ENCODE measurements around the gene EML2. TPM values are rescaled to one million over a fixed set of nuclear protein-coding genes. Genes with fewer than 3 reads are reported as not detected.

EML2 gene
- total RNA-seq, 1 donor from 2014 or later = 15.0 TPM

DNA sequence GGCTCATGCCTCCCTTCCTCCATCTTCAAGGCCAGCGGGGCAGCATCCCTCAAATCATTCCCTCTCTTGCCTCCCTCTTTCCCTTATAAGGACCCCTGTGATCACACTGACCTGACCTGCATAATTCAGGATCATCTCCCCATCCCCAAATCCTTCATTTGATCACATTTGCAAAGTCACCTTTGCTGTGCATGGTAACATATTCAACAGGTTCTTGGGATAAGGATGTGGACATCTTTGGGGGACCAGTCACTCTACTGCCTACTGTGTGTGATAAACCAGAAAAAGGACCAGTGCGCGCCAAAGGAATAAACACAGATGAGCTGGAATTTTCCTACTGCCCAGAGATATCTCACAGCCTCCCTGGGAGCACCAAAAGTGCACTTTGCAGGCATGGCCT, 62.5 kb downstream of the EML2 start:
- TF ChIP-seq, protein P1, sequence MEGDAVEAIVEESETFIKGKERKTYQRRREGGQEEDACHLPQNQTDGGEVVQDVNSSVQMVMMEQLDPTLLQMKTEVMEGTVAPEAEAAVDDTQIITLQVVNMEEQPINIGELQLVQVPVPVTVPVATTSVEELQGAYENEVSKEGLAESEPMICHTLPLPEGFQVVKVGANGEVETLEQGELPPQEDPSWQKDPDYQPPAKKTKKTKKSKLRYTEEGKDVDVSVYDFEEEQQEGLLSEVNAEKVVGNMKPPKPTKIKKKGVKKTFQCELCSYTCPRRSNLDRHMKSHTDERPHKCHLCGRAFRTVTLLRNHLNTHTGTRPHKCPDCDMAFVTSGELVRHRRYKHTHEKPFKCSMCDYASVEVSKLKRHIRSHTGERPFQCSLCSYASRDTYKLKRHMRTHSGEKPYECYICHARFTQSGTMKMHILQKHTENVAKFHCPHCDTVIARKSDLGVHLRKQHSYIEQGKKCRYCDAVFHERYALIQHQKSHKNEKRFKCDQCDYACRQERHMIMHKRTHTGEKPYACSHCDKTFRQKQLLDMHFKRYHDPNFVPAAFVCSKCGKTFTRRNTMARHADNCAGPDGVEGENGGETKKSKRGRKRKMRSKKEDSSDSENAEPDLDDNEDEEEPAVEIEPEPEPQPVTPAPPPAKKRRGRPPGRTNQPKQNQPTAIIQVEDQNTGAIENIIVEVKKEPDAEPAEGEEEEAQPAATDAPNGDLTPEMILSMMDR (conservative IDR thresholded peaks at IDR 0.05) = no peak
- Mint-ChIP-seq H3K36me3 (ENCODE audit: low read depth) (no peaks in the 10 kb centered on the region), H3K27me3 (ENCODE audit: low read depth) (no peaks in the 10 kb centered on the region), H3K4me1 (peaks cover 9% of the 10 kb centered on the region), H3K27ac (ENCODE audit: unreplicated experiment) (no peak overlapping the region), H3K4me3 (no peak overlapping the region), H3K9me3 (no peaks in the 10 kb centered on the region)
- no peak for DNase-seq (ENCODE audit: low read depth, low spot score)

DNA sequence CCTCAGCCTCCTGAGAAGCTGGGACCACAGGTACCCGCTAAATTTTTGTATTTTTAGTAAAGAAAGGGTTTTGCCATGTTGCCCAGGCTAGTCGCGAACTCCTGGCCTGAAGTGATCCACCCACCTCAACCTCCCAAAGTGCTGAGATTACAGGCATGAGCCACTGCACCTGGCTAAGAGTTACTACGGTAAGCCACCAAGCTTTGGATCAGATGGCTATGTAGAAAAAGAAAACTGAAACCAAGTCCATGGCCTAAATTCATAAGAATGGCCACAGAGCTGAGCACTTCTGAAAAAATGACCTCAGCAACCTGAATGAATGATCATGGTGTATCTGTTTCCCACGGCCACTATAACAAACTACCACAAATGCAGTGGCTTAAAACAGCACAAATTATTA, 64.0 kb downstream of the EML2 start:
- H3K9me3 Mint-ChIP-seq = no peaks in the 10 kb centered on the region
- TF ChIP-seq, protein P1 (conservative IDR thresholded peaks at IDR 0.05) = no peak
- H3K27me3 Mint-ChIP-seq (ENCODE audit: low read depth) = no peaks in the 10 kb centered on the region
- no peaks in the 10 kb centered on the region for H3K4me1 Mint-ChIP-seq
- no peak for DNase-seq (ENCODE audit: low read depth, low spot score)
- H3K27ac Mint-ChIP-seq (ENCODE audit: unreplicated experiment) = no peak overlapping the region
- H3K36me3 Mint-ChIP-seq (ENCODE audit: low read depth) = no peaks in the 10 kb centered on the region
- no peak overlapping the region for H3K4me3 Mint-ChIP-seq

DNA sequence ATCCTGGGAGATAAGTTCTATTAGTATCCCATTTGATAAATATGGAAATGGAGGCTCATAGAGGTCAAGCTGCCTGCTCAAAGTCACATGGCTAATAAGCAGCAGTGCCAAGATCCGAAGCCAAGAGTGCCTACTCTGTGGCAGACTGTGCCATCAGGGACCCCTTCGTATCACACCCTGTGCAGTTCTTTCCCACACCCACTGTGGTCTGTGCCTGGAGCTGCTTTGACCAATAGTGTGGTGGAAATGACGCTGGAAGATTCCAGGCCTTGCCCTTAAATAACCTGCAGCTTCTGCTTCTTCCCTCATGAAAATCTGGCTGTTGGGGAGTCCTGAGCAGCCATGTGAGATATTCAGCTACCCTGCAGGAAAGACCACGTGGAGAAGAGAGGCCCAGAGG, 64.7 kb downstream of the EML2 start:
- no peak overlapping the region for H3K27ac Mint-ChIP-seq (ENCODE audit: unreplicated experiment)

DNA sequence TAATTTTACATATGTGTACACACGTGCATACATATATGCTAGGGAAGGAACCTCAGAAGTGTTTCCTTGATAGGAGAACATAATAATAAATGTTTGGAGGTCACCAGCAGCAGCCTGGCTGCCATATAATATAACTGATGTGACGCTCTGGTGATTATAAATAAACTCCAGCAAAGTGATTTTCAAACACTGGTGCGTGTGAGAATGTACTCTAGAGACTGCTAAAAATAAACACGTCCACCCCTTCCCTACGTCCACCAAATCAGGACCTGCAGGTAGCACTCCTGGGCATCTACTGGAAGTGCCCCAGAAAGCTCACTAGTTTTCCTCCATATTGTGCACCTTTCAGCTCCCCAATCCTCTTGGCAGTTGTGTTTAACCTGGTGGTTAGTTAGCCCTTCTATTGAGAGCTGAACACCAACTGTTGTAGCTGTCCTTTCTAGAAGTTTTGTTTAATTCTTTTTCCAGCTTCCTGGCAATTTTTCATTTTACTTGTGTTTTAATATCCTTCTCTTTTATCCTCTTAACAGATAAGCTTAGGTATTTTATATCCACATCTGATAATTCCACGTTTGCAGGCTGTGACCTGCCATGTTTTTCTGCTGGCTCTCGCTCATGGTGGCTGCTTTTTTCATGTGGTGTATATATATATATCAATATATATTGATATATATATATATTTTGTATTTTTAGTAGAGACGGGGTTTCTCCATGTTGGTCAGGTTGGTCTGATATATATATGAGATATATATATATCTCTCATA, 67.6 kb downstream of the EML2 start:
- no peaks in the 10 kb centered on the region for H3K9me3 Mint-ChIP-seq
- no peaks in the 10 kb centered on the region for H3K27me3 Mint-ChIP-seq (ENCODE audit: low read depth)
- DNase-seq (ENCODE audit: low read depth, low spot score) = no peak
- TF ChIP-seq, protein P1 (conservative IDR thresholded peaks at IDR 0.05) = no peak
- H3K4me3 Mint-ChIP-seq = no peak overlapping the region
- H3K4me1 Mint-ChIP-seq = peaks cover 7% of the 10 kb centered on the region
- no peaks in the 10 kb centered on the region for H3K36me3 Mint-ChIP-seq (ENCODE audit: low read depth)
- no peak overlapping the region for H3K27ac Mint-ChIP-seq (ENCODE audit: unreplicated experiment)

More for the DNA sequence above, 64.7 kb downstream of the EML2 start:
- TF ChIP-seq, protein P1 (conservative IDR thresholded peaks at IDR 0.05) = no peak
- no peak for DNase-seq (ENCODE audit: low read depth, low spot score)
- Mint-ChIP-seq H3K4me1 (peaks cover 7% of the 10 kb centered on the region), H3K36me3 (ENCODE audit: low read depth) (no peaks in the 10 kb centered on the region), H3K27me3 (ENCODE audit: low read depth) (no peaks in the 10 kb centered on the region), H3K9me3 (no peaks in the 10 kb centered on the region), H3K4me3 (no peak overlapping the region)

DNA sequence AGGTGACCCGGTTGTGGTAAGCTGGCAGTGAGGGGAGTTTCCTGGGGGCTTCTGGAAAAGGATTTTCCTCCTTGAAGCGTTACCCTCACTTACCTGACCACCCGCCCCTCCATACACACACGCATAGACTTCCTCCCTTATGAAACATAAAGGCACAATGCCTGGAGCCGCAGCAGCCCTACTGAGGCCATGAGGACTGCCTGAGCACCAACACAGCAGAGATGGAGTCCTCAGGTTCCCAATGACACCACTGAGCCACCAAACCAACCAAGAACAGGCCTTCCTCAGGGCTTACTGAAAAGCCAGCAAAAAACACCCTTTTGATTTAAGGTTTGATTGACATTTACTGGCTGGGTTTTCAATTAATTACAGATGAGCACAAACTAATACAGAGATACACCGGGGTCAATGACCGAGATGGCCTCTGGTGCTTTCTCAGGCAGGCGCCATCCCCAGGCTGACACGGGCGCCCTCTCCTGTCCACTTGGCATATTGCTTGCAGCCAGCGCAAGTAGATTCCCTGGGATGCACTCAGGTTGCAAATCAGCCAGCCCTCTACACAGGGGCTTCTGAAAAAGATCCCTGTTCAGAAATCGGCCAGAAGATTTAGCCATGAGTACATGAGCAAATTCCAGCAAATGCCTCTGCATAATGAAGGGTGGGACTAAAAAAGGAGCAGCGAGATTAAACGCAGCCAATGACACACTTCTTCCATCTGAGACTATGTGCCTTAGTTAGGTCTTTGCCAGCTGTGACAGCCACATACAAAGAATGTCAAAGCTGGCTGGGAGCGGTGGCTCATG, 69.4 kb downstream of the EML2 start:
- H3K4me3 Mint-ChIP-seq = no peak overlapping the region
- peak; percentile 72 for DNase-seq (ENCODE audit: low read depth, low spot score)
- no peaks in the 10 kb centered on the region for H3K27me3 Mint-ChIP-seq (ENCODE audit: low read depth)
- no peak overlapping the region for H3K27ac Mint-ChIP-seq (ENCODE audit: unreplicated experiment)
- no peaks in the 10 kb centered on the region for H3K9me3 Mint-ChIP-seq
- no peaks in the 10 kb centered on the region for H3K36me3 Mint-ChIP-seq (ENCODE audit: low read depth)
- TF ChIP-seq, protein P1 (conservative IDR thresholded peaks at IDR 0.05) = peak; percentile 74
- H3K4me1 Mint-ChIP-seq = peaks cover 7% of the 10 kb centered on the region
